A549 (cell line): Measurements from ENCODE around the gene CLEC4F.

ENCODE experiments used
- JUN ChIP-seq, 2 experiments: fragments of >200 bp; sonication (Bioruptor Twin); formaldehyde crosslinking; IDR thresholded peaks; 2 replicates in 1 of 2; 3 replicates in 1 of 2; pipeline ENCODE4 v1.6.1; 2016 to 2017
- JUNB ChIP-seq: fragments of >200 bp; sonication (Bioruptor Twin); formaldehyde crosslinking; IDR thresholded peaks from 2 replicates; pipeline ENCODE4 v1.6.1; 2016
- MAZ ChIP-seq: fragments of 150-350 bp; IDR thresholded peaks from 2 replicates; pipeline ENCODE4 v1.6.1; 2014; ENCODE audit warnings: antibody characterized with exemption, low read depth, low read length, borderline replicate concordance
- POLR2A ChIP-seq: IDR thresholded peaks from 2 replicates; pipeline ENCODE4 v1.6.1; 2012; ENCODE audit warnings: mild to moderate bottlenecking, low read length
- TP53 ChIP-seq: fragments of 250-450 bp; sonication (Bioruptor Pico); IDR thresholded peaks from 2 replicates; pipeline ENCODE4 v1.5.0; 2021; ENCODE audit warnings: mild to moderate bottlenecking, moderate library complexity
- ZFP36 ChIP-seq: fragments of 450-650 bp; IDR thresholded peaks from 2 replicates; pipeline ENCODE4 v1.6.1; 2014; ENCODE audit warnings: borderline replicate concordance; ENCODE audit not compliant: partially characterized antibody
- ZSCAN20 ChIP-seq: fragments of 250-450 bp; sonication (Bioruptor Pico); IDR thresholded peaks from 2 replicates; pipeline ENCODE4 v1.8.0; 2022; ENCODE audit warnings: mild to moderate bottlenecking, moderate library complexity
- TF ChIP-seq, protein P1 (sequence below): fragments of >200 bp; sonication (Bioruptor Twin); formaldehyde crosslinking; IDR thresholded peaks from 3 replicates; pipeline ENCODE4 v1.5.1; 2016

DNA sequence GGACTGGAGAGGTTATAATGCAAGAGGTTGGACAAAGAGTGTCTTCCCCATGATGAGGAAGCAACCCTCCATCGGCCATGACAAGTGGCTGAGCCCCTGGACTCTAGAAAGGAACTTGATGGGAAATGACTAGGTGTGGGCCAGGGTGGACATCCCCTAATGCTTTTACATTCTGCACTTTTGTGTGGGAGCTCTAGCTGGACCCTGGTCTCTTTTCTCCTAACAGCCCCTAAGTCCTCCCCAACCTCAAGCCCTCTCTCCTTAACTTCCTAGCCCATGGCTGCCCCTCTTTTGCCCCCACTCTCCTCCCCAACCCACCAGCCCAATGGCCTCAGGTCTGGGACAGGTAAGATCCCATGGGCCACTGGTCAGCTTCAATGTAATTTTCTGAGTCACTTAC is 12.8 kb upstream of the CLEC4F start:
- no peak for TF ChIP-seq POLR2A
- TF ChIP-seq, protein P1, sequence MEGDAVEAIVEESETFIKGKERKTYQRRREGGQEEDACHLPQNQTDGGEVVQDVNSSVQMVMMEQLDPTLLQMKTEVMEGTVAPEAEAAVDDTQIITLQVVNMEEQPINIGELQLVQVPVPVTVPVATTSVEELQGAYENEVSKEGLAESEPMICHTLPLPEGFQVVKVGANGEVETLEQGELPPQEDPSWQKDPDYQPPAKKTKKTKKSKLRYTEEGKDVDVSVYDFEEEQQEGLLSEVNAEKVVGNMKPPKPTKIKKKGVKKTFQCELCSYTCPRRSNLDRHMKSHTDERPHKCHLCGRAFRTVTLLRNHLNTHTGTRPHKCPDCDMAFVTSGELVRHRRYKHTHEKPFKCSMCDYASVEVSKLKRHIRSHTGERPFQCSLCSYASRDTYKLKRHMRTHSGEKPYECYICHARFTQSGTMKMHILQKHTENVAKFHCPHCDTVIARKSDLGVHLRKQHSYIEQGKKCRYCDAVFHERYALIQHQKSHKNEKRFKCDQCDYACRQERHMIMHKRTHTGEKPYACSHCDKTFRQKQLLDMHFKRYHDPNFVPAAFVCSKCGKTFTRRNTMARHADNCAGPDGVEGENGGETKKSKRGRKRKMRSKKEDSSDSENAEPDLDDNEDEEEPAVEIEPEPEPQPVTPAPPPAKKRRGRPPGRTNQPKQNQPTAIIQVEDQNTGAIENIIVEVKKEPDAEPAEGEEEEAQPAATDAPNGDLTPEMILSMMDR = no peak
- no peak for TF ChIP-seq JUNB
- no peak for TF ChIP-seq JUN (IDR thresholded peaks at IDR 0.05)
- no peak for TF ChIP-seq MAZ
- no peak for TF ChIP-seq ZSCAN20
- TF ChIP-seq TP53 = no peak
- TF ChIP-seq ZFP36 = no peak
